SW480 (cell line): ENCODE results near the gene TAF13.
"Not testable (repeated sequence)": the region's sequence is repeated elsewhere in the genome, so short reads cannot be mapped to it uniquely, and the experiment has no call there.

Experiments used
- DNase-seq: peaks from one replicate; pipeline ENCODE4 v3.0.0-alpha.2; 2016; ENCODE audit warnings: low spot score

Gene TAF13

DNA sequence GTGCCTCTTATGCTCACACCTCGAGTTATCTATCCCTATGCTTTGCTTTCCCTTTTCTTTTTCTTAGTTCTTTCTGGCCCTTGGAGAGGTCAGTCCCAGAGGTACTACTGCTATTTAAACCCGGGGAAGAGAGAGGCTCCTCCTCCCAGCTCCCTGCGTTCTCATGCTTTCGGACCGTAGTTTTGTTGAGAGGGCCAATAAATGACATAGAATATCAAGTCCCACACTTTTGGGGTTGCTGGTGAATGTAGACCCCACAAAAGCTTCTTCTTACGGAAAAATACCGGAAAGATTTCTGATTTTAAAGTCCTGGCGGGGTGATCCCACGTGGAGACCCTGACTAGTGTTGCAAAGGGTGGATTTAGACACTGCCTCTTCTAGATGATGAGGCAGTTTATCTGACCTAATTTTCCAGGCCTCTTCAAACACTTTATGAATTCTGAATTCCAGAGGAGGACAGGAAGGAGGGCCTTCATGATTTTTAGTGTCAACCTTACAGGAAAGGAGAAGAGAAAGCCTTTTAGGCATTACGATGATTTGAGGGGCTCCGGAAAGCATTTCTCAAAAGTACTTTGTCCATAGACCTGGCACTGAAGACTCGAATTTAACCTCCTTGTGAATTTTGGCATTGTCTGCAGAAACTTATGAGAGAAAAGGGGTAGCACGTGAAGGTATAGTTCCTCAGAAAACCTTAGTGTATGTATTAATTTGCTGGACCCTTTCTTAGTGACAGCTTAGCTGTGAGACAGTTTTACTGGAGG lies 15.5 kb upstream of the TAF13 start:
- DNase-seq = peak; percentile 52

DNA sequence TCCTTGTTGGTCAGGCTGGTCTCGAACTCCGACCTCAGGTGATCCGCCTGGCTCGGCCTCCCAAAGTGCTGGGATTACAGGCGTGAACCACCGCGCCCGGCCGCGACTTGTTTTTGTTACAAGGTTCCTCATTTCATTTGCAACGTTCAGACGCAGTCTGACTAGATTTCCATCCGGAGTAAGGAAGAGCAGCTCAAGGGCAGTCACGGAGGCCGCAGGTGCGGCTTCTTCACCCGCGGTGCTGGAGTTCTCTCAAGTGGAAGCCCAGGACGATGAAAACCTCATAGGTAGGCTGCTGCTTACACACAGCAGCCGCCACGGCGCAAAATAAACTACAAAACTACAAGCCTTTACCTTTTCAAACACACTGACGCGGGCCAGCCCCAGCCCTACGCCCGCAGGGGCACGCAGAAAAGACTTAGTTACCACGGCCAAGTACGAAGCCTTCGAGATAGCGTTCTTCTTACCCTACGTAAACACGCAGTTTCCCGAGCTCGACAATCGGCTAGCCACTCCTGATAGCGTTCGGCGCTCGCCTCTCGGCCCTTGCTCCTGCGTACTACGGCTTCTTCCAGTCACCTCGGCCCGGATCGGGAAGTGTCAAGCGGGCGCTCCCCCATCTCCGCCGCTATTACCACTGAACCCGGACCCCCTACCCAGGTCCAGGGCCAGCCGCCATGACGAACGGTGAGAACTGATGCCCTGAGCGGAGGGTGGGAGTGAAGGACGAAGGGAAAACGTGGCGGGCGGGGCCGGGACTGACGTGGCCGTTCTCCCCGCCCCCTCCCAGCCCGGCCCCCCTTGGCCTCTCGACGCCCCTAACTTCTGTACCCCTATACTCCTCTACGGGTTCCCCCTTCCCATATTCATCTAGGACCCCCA lies 14.6 kb upstream of the TAF13 start, which contains the start of gene TMEM167B:
Gene TMEM167B (plus strand): TSS at position 569 of the 882 bp plus-strand sequence. CDS start 109 bp downstream, at position 678.
- DNase-seq = peak; percentile 87

DNA sequence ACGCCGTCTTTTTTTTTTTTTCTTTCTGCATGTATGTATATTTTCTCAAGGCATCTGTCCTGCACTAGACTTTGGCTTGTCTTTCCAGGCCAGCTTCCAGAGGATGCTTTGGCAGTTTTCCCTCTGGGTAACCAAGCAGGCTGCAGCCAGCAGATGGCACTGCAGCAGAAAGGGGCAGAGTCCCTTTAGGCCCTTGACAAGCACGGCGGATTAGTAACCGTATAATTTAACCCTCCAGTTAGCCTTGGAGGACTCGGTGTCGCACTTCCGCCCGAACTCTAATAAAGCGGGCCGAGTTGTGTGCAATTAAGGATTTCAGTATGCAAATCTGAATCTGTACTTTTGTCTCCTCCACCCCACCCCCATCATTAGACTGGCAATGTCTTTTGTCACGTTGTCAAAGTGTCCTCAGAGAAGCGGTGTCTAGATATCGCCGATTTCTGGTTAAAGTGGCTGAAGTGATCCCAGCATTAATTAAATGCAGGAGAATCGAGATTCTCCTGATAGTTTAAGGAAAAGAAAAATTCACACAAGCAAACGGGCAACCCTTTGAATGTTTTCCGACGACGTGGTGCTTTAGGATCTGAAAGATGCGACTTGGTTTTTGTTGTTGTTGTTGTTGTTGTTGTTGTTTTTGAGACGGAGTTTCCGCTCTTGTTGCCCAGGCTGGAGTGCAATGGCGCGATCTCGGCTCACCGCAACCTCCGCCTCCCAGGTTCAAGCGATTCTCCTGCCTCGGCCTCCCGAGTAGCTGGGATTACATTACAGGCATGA lies 13.6 kb upstream of the TAF13 start:
- no peak for DNase-seq

DNA sequence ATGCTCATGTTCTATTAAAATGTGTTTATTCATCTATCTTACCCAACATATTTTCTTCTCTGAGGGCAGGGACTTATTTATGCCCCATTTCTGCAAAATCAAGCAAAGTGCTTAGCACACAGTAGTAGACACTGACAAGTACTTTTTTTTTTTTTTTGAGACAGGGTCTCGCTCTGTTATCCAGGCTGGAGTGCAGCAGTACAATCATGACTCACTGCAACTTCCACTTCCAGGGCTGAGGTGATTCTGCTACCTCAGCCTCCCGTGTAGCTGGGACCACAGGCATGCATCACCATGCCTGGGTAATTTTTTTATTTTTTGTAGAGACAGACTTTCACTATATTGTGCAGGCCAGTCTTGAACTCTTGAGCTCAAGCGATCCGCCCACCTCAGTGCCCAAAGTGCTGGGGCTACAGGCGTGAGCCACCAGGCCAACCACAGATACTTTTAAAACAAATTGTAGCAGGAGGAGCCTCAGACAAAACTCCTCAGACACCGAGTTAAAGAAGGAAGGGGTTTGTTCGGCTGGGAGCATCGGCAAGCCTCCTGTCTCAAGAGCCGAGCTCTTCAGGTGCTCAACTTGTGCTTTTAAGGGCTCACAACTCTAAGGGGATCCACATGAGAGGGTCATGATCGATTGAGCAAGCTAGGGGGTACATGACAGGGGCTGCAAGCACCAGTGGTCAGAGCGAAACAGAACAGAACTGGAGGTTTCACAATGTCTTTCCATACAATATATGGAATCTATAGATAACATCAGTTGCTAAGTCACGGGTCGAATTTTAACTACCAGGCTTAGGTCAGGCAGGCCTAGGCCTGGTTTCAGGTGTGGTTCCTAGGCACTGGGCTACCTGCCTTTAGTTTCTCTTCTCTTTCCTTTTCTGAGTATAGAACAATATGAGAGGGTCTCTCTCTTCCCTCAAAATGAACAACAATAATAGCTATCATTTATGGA lies 9.0 kb upstream of the TAF13 start:
- no peak for DNase-seq

DNA sequence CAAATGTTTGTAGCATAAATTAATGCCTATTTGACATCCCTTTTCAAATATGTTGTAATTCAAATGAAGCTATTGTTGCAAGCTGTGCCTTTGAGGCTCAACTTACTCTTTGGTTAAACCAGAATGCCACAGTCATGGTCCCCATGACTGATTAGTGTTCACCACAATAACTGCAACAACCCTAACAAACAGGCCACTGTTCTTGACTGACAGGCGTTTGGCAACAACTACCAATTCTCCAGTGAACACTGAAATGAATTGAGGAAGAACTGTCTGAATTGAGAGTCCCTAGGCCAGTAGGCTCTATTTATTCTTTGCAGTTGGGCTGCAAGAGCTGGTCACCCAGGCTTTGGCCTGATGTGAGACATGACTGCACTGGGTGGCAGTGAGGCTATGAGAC lies 8.1 kb upstream of the TAF13 start:
- no peak for DNase-seq

DNA sequence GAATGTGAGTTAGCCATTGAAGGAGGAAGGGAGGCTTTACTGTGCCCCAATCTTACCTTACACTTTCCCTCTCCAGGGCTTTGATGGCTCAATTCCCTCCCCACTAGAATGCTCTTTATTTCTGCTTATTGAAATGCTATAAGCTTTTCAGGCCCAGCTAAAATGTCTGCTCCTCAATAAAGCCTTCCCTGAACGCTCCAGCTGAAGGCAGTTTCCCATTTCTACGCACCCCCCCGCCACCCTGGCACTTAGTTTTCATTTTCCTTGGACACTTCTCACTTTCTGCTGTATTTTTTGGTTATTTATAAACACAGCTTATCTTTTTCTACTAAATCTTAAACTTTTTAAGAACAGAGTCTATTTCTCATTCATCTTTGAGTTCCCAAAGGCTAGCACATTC lies 7.7 kb upstream of the TAF13 start:
- DNase-seq = no peak

DNA sequence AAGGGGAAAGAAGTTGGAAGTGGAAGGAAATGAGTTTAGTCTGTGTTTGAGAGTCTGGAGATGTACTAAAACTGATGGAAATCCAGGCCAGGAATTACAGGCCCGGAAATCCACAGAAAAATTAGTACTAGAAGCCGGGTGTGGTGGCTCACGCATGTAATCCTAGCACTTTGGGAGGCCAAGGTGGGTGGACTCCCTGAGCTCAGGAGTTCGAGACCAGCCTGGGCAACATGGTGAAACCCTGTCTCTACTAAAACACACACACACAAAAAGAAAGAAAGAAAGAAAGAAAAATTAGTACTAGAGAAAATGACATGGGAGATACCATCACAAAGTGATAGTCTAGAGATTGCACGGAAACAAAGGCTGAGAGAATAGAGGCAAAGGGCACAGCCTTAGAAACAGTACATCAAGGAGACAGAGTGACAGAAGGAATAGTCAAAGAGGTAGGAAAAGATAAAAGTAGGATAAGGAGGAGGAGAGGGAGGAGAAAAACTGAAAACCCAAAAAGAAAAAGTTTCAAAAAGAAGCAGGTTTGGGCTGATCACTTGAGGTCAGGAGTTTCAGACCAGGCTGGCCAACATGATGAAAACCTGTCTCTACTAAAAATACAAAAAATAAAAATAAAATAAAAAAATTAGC lies 4.8 kb upstream of the TAF13 start:
- DNase-seq = no peak

DNA sequence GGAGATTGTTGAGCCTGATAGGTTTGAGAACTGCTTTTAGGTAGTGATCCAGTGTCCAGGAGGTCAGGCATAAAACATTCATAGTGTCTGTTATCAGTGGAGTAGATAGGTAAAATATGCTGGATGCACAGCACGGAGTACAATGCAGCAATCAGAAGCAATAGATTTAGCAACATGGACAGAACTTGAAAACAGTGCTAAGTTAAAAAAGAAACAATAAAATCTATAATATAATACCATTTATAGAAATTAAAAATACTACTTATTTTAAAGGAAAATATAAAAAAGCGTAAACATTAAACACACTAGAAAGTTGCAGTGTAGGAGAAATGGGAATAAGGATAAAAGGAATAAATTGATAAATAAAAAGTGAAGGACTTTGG lies 3.4 kb upstream of the TAF13 start:
- no peak for DNase-seq

DNA sequence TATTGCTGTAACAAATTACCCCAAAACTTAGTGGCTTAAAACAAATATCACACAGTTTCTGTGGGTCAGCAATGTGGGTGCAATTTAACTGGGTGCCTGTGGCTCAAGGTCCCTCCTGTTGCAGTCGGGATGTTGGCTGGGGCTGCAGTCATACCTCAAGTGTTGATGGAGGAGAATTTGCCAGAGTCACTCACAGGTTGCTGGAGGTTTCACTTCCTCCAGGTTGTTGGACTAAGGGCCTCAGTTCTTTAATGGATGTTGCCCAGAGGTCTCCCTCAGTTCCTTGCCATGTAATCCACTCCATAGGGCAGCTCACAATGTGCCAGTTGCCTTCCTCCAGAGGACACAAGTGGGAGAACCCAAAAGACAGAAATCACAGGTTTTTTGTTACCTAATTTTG lies 2.5 kb upstream of the TAF13 start:
- DNase-seq = no peak

DNA sequence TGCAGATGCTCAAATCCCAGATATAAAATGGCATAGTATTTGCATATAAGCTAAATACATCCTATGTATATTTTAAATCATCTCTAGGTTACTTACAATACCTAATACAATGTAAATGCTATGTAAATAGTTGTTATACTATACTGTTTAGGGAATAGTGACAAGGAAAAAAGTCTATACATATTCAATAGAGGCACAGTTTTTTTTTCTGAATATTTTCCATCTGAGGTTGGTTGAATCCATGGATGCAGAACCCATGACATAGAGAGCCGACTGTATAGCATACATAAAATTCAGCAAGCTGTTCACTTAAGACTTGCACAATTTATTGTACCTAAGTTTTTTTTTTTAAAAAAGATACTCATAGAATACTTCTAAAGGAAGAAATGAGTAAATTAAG lies 6.5 kb downstream of the TAF13 start:
- no peak for DNase-seq

DNA sequence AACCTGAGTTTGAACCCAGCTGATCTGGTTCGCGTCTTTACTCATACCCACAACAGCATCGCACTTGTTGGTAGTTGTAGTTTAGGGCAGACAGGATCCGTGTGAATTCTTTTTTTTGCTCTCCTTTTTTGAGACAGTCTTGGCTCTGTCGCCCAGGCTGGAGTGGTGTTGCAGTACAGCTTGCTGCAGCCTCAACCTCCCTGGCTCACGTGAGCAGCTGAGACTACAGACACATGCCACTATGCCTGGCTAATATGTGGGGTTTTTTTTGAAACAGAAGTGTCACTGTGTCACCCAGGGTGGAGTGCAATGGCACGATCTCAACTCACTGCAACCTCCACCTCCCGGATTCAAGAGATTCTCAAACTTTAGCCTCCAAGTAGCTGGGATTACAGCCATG lies 7.9 kb downstream of the TAF13 start:
- DNase-seq = no peak

DNA sequence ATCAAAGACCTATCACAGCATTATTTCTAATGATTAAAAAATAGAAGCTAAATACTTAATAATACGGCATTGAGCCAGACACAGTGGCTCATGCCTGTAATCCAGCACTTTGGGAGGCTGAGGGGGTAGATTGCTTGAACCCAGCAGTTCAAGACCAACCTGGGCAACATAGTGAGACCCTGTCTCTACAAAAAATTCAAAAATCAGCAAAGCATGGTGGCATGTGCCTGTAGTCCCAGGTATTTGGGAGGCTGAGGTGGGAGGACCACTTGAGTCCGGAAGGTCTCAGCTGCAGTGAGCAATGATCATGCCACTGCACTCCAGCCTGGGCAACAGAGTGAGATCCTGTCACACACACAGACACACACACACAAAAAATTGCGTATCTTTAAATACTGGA lies 10.7 kb downstream of the TAF13 start:
- no peak for DNase-seq

DNA sequence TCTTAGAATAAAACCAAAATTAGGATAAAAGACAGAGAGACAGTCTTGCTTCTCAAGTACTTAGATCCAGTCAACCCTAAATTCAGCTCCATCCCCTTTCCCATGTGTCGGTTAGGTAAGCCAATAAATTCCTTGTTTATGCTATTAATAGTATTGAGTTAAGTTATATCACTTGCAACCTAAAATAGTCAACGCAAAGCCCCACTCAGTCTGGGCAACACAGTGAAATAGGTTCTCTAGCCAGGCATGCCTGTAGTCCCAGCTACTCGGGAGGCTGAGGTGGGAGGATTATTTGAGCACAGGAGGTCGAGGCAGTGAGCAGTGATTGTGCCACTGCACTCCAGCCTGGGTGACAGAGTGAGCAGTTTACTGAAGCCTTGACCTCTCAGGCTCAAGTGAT lies 14.6 kb downstream of the TAF13 start:
- no peak for DNase-seq

DNA sequence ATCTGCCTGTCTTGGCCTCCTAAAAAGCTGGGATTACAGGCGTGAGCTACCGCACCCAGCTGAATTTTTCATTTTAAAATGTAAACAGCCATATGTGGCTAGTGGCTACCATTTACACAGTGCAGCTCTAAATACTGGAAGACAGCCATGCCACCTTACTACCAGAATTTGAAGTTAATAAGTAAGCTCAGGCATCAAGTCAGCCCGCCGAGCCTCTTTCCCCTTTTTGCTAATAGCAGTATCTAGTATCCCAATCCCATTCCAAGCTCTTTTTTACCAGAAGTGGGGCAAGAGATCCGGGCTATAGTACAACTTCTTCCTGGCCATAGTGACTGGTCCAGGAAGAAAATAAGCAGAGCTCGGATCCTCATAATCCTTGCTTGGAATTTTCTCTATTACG lies 15.1 kb downstream of the TAF13 start:
- no peak for DNase-seq

DNA sequence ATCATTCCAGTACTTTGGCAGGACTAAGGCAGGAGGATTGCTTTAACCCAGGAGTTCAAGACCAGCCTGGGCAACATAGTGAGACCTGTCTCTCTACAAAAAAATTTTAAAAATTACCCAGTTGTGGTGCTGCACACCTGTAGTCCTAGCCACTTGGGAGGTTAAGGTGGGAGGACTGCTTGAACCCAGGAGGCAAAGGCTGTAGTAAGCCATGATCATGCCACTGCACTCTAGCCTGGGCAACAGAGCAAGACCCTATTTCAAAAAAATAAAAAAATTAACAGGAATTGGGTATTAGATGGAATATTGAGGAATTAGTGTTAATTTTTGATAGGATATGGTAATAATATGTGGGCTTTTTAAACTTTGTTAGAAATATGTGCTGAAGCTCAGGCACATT lies 16.8 kb downstream of the TAF13 start:
- DNase-seq = no peak

DNA sequence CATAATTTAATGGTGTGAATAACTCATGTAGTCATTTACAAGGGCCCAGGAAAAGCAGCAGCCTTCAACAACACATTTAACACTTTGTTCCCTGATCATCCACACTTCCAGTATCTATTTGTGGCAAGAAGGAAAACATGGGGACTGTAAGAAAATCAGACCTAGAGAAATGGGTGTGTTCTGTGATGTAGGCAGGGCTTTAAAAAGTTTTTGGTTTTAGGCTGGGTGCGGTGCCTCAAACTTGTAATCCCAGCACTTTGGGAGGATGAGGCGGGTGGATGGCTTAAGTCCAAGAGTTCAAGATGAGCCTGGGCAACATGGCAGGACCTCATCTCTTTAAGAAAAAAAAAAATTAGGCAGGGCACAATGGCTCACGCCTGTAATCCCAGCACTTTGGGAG lies 19.7 kb downstream of the TAF13 start:
- no peak for DNase-seq

DNA sequence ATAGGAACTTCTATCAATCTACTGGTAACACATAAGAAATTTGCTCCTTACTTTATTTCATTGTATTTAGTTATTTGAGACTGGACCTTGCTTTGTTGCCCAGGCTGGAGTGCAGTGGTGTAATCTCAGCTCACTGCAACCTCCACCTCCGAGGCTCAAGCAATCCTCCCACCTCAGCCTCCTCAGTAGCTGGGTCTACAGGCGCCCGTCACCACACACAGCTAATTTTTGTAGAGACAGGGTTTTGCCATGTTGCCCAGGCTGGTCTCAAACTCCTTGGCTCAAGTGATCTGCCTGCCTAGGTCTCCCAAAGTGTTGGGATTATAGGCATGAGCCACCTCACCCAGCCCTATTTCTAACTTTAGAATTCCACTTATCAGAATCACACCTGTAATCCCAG lies 23.7 kb downstream of the TAF13 start:
- not testable (repeated sequence) for DNase-seq

DNA sequence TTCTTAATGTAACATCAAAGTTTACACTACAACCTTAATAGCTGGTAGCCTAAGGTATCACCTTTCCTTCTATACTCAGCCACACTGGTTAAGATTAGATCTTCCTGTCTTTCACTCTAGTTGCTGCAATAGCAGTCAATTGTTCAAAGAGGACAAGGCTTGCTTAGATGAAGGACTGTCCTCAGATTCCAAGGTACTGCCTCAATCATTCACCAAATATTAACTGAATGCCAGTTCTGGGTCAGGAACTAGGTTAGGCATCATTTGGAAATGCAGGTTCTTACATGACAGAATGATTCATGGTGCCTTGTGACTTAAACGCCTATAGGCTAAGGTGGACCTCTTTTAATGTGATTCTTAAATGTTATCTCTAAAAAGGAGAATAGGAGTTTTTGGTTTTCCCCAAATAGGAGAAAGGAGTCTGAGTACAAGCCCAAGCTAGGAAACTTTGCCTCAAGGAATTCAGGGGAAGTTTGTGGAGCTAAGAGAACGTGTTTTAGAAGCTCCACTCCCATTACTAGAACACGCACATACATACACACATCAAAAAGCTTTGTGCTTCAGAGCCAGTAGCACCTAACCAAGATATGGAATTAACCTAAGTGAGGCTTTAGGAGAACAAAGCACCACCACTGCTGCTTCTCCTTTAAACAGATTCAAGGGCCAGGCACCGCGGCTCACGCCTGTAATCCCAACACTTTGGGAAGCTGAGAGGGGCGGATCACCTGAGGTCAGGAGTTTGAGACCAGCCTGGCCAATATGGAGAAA lies 25.4 kb downstream of the TAF13 start:
- no peak for DNase-seq

DNA sequence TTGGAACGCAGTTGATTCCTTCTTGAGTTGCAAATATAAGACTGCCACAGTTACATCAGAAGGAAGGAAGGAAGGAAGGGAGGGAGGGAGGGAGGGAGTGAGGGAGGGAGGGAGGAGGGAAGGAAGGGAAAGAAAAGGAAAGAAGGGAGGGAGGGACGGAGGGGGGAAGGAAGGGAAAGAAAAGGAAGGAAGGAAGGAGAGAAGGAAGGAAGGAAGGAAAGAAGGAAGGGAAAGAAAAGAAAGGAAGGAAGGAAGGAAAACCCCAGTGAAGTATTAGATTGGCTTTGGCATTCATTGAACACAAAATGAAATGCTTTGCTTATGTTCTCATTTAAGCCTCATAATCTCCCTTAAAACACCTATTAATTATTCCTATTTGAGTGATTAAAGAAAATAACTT lies 27.5 kb downstream of the TAF13 start:
- no peak for DNase-seq

DNA sequence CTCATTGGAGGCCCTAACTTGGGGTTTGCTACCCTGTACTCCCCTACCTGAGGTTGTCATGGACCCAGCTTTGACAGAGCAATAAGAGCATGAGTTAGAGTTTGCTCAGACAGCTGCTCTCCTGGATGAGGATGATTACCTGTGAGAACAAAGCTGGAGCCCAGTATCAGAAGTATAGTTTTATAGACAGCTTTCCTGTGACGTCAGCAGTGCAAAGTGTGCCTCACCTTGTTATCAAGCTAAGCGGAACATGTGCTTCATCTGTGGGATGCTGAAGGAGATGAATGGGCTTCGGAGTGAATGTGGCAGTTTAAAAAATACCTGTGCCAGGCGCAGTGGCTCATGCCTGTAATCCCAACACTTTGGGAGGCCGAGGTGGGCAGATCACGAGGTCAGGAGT lies 28.5 kb downstream of the TAF13 start:
- DNase-seq = no peak
